ENCODE results near the gene WBP2NL.

DNA sequence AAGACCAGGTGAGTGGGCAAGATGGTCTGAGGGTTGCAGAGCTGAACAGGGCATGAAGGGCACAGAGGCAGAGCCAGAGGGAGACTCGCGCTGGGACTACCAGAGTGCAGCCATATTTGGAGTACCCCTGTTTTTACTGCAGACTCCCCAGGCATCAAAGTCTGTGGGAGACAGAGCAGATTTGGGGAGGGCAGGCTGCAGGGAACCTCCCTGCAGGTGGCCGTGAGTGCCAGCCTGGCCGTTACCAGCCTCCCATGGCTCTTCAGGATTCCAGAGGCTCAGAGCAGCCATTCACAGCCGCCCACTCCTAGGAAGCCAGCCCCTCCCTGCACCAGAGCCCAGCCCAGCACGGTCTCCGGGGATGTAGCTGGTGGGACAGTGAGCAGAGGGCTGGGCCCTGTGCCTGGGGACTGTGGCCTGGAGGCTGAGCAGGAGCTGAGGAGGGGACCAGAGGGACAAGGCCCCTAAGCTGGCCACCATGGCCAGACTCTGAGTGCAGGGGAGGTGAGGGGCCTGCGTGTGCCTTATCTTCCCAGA is 29.4 kb upstream of the WBP2NL start, which contains the start of gene SEPTIN3:
- TF ChIP-seq, protein P1, sequence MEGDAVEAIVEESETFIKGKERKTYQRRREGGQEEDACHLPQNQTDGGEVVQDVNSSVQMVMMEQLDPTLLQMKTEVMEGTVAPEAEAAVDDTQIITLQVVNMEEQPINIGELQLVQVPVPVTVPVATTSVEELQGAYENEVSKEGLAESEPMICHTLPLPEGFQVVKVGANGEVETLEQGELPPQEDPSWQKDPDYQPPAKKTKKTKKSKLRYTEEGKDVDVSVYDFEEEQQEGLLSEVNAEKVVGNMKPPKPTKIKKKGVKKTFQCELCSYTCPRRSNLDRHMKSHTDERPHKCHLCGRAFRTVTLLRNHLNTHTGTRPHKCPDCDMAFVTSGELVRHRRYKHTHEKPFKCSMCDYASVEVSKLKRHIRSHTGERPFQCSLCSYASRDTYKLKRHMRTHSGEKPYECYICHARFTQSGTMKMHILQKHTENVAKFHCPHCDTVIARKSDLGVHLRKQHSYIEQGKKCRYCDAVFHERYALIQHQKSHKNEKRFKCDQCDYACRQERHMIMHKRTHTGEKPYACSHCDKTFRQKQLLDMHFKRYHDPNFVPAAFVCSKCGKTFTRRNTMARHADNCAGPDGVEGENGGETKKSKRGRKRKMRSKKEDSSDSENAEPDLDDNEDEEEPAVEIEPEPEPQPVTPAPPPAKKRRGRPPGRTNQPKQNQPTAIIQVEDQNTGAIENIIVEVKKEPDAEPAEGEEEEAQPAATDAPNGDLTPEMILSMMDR (IDR thresholded peaks at IDR 0.05) = no peak
- no peak for TF ChIP-seq POLR2A (IDR thresholded peaks at IDR 0.05)

All from gastroesophageal sphincter (tissue), 3 donors.